GM21717 (cell line): Measurements from ENCODE around the gene ESYT1.
A peak's percentile ranks its signal among the peaks of the same experiment; 100 is the strongest.
"Not testable (repeated sequence)": the region's sequence is repeated elsewhere in the genome, so short reads cannot be mapped to it uniquely, and the experiment has no call there.

Experiments used
- ATAC-seq: cut with Tn5 transposase; IDR thresholded peaks from one replicate; pipeline ENCODE4 v1.9.1; 2021; ENCODE audit warnings: mild to moderate bottlenecking, moderate library complexity; ENCODE audit not compliant: unreplicated experiment

Gene ESYT1

GRCh38 chr12:56154246-56154771 is 26.2 kb downstream of the ESYT1 start:
- ATAC-seq, result no peak

DNA sequence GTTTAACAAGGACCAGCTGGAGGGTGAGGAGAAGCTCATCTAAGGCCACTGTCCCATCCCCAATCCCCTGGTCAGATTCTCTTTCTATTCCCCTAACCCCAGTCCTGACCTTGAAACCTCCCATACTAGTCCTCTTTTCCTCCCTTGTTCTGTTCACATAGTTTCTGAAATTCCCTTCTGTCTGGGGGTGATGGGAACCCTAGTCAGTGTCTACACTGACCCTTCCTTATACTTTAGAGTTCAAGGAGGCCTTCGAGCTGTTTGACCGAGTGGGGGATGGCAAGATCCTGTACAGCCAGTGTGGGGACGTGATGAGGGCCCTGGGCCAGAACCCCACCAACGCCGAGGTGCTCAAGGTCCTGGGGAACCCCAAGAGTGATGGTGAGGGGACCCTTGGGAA is 26.8 kb downstream of the ESYT1 start:
- no peak for ATAC-seq

DNA sequence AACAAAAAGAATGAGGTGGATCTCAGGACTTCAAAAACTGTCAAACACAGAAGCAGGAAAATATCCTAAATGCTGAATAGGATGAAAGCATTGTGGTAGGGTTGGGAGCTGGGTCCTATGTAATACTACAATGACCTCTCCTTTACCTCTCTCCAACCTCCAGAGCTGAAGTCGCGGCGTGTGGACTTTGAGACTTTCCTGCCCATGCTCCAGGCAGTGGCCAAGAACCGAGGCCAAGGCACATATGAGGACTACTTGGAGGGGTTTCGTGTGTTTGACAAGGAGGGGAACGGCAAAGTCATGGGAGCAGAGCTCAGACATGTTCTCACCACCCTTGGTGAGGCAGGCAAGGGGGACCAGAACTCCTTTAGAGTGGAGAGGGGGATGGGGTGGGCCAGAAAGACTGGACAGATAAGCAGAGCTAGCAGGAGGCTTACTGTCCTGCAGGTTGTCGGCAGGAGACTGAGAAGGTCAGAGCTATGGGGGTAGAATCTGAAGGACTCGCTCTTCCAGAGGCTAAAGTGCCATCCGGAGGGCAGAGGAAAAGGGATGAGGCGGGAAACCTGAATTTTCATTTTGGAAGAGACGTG is 27.3 kb downstream of the ESYT1 start:
- ATAC-seq, result no peak

- not testable (repeated sequence) for ATAC-seq
These were observed 28.6 kb downstream of the ESYT1 start for GRCh38 chr12:56156464-56157200.

GRCh38 chr12:56157201-56158028 is 29.3 kb downstream of the ESYT1 start:
- peak; percentile 22 for ATAC-seq

DNA sequence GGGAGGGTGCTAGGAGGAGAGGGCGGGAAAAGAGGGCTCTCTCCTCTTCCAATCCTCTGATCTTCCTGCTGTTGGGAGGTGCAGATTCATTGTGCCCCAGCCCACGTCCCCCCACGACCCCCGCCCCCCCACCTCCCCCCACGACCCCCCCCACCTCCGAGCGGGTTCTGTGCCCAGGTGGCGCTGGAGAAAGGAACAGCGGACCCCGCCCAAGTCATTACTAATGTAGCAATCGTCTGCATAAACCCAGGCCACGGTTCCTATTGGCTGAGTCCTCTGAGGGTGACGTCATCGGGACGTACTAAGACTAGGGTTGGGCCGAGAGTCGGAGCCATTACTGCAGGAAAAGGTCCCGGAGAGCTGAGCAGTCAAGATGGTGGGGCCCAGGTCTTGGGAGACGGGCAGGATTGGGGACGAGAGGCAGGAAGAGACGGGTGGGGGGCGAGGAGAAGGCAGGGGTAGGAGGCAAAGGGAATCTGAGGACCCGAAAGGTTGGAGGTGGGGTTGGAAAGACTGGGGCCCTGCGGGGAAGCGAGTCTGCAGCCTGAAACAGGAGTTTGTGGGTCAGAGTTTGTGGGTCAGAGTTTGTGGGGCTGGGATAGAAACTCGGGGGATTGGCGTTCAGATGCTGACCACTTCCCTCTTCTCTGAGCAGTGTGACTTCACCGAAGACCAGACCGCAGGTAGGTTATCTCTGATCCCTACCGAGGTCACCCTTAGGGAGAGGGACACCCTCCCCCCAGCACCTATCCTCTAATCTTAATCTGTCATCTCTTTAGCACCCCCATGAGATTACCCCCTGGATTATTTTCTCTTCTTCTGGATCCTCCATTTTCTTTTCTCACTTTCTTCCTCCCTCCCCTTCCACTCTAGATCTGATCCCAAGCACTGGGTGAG is 30.2 kb downstream of the ESYT1 start, which contains the start of gene MYL6:
Gene MYL6 (plus strand): TSS at position 331 of the 897 bp plus-strand sequence. CDS start 43 bp downstream, at position 374.
- peak; percentile 69 for ATAC-seq

DNA sequence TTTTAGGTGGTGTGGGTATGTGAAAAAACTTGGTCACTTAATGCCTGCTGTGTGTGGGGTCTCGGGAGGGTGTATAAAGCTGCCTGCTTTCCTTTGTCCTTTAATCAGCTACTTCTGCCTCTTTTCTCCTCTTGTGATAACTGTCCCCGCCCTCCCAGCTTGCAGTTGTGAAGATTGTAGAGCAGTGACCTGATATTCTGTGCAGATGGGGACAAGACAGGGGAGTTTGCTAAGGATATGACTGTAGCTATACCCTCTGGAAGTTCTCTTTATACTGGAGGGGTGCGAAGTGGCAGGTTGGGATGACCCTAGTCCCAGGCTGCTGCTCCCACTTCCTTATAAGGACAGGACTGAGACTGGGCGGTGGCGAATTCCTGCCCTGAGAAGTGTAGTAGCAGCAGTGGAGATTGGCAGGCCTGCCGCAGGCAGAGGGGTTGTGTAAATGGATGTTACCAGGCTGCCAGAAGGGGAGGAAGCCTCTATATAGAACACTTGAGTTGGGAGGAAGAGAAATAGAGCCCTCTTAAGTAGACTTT is 30.9 kb downstream of the ESYT1 start:
- no peak for ATAC-seq

GRCh38 chr12:56159482-56160192 is 31.6 kb downstream of the ESYT1 start:
- ATAC-seq, result no peak

- no peak for ATAC-seq
These were observed 32.2 kb downstream of the ESYT1 start for GRCh38 chr12:56160193-56160763.

GRCh38 chr12:56160894-56161689 is 33.0 kb downstream of the ESYT1 start:
- ATAC-seq, result no peak

- ATAC-seq, result no peak
These were observed 33.8 kb downstream of the ESYT1 start for GRCh38 chr12:56161690-56162351.

DNA sequence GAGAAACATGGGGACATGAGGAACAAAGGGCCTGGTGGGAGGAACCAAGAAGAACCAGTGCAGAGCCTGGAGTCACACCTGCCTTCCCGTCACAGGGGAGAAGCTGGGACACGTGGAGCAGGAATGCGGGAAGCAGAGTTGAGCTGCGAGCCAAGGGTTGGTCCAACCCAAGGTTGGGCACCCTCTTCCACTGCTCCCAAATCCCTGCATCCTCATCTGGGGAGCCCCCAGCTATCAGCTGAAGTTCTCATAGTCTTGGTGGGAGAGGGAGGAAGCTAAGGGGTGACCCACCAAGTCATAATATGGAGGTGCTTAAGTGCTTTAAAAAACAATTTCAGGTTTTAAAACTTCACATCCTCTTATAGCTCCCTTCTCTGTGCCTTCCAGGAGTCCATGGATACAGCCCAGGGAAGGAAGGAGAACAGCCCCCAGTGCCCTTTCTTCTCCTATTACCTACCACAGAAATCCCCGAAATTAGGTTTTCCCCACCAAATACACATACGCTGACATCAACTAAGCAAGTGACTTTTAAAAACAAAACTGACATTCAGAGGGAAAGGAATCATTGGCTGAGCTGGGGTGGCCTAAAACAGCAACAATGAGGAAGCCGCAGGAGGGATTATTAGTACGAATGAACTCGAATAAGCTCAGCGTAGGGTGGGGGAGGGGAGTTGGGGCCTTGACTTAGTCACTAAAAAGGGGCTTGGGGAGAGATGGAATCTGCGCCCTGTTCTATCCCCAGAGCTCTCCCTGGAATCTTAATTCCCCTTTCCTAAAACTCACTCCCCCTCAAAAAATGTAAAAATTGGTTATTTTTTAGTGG is 34.6 kb downstream of the ESYT1 start:
- no peak for ATAC-seq

- no peak for ATAC-seq
These were observed 35.7 kb downstream of the ESYT1 start for GRCh38 chr12:56163533-56164344.

- no peak for ATAC-seq
These were observed 36.3 kb downstream of the ESYT1 start for GRCh38 chr12:56164345-56164729.

- ATAC-seq, result no peak
These were observed 37.3 kb downstream of the ESYT1 start for GRCh38 chr12:56165369-56165768.

- no peak for ATAC-seq
These were observed 41.2 kb downstream of the ESYT1 start for GRCh38 chr12:56169229-56169759.
